GM23338 (cell line): ENCODE measurements around the gene TTYH1. TPM values are rescaled to one million over a fixed set of nuclear protein-coding genes. Genes with fewer than 3 reads are reported as not detected.

Source experiments
- ATAC-seq: fragments of 200-7000 bp; cut with Tn5 transposase; 3 replicates; pipeline ENCODE4 v1.9.1; 2020
- DNase-seq: peaks from one replicate; pipeline ENCODE4 v3.0.0-alpha.2; 2015; ENCODE audit warnings: low spot score
- H2AFZ ChIP-seq: fragments of 200-600 bp; sonication (generic); 2 replicates; pipeline ENCODE4 v1.8.0; 2016; ENCODE audit warnings: antibody characterized with exemption, mild to moderate bottlenecking, moderate library complexity
- H3F3A ChIP-seq: fragments of 200-600 bp; sonication (generic); replicated peaks from 2 replicates; pipeline ENCODE4 v1.8.0; 2017; ENCODE audit warnings: antibody characterized with exemption, mixed run types, low read depth
- H3K27ac ChIP-seq: fragments of 200-600 bp; sonication (generic); 2 replicates; pipeline ENCODE4 v1.6.1; 2016; ENCODE audit warnings: low read depth
- H3K27me3 ChIP-seq: fragments of 200-600 bp; sonication (generic); 2 replicates; pipeline ENCODE4 v1.8.0; 2016; ENCODE audit warnings: mild to moderate bottlenecking, mixed run types, moderate library complexity; ENCODE audit not compliant: insufficient read depth
- H3K36me3 ChIP-seq: fragments of 200-600 bp; sonication (generic); 2 replicates; pipeline ENCODE4 v1.8.0; 2016; ENCODE audit warnings: mild to moderate bottlenecking; ENCODE audit not compliant: insufficient read depth
- H3K4me1 ChIP-seq: fragments of 200-600 bp; sonication (generic); 2 replicates; pipeline ENCODE4 v1.8.0; 2016; ENCODE audit warnings: mild to moderate bottlenecking, moderate library complexity; ENCODE audit not compliant: insufficient read depth
- H3K4me2 ChIP-seq: fragments of 200-600 bp; sonication (generic); 2 replicates; pipeline ENCODE4 v1.7.1; 2017; ENCODE audit warnings: mixed run types
- H3K4me3 ChIP-seq: fragments of 200-600 bp; sonication (generic); 2 replicates; pipeline ENCODE4 v1.6.1; 2016; ENCODE audit warnings: mixed run types
- H3K79me2 ChIP-seq: fragments of 200-600 bp; sonication (generic); replicated peaks from 2 replicates; pipeline ENCODE4 v1.8.0; 2017; ENCODE audit warnings: mild to moderate bottlenecking; ENCODE audit not compliant: insufficient read depth
- H3K9me2 ChIP-seq: fragments of 200-600 bp; sonication (generic); 2 replicates; pipeline ENCODE4 v1.8.0; 2017; ENCODE audit not compliant: insufficient read depth
- H4K20me1 ChIP-seq: fragments of 200-600 bp; sonication (generic); replicated peaks from 2 replicates; pipeline ENCODE4 v1.8.0; 2017; ENCODE audit warnings: mild to moderate bottlenecking; ENCODE audit not compliant: insufficient read depth
- H3K27ac Mint-ChIP-seq: 2 replicates; pipeline ENCODE4 v1.8.0; 2020; ENCODE audit warnings: inconsistent platforms, mild to moderate bottlenecking, moderate library complexity, mixed read lengths
- H3K27me3 Mint-ChIP-seq: 3 replicates; pipeline ENCODE4 v1.8.0; 2022; ENCODE audit warnings: low read depth, mild to moderate bottlenecking, moderate library complexity, mixed read lengths, inconsistent platforms; ENCODE audit not compliant: insufficient read depth, poor library complexity
- H3K36me3 Mint-ChIP-seq: 3 replicates; pipeline ENCODE4 v1.8.0; 2021; ENCODE audit warnings: low read depth, mild to moderate bottlenecking, inconsistent platforms, moderate library complexity, mixed read lengths
- H3K4me1 Mint-ChIP-seq: 3 replicates; pipeline ENCODE4 v1.8.0; 2020; ENCODE audit warnings: mild to moderate bottlenecking, inconsistent platforms, mixed read lengths
- H3K4me3 Mint-ChIP-seq: 3 replicates; pipeline ENCODE4 v1.8.0; 2021; ENCODE audit warnings: moderate library complexity, mild to moderate bottlenecking, inconsistent platforms, mixed read lengths
- H3K9me3 Mint-ChIP-seq: 3 replicates; pipeline ENCODE4 v1.8.0; 2020; ENCODE audit warnings: moderate library complexity, mild to moderate bottlenecking, inconsistent platforms, mixed read lengths
- EZH2 ChIP-seq: fragments of 200-600 bp; sonication (generic); IDR thresholded peaks from one replicate; pipeline ENCODE4 v1.8.0; 2017; ENCODE audit warnings: antibody characterized with exemption, mild to moderate bottlenecking, low read depth; ENCODE audit not compliant: unreplicated experiment
- EZH2phosphoT487 ChIP-seq: fragments of 200-600 bp; sonication (generic); IDR thresholded peaks from one replicate; pipeline ENCODE4 v1.8.1; 2018; ENCODE audit warnings: antibody characterized with exemption; ENCODE audit not compliant: unreplicated experiment
- JUNB ChIP-seq: IDR thresholded peaks from one replicate; pipeline ENCODE4 v1.6.1; 2016; ENCODE audit warnings: antibody characterized with exemption; ENCODE audit not compliant: unreplicated experiment
- STAT1 ChIP-seq: IDR thresholded peaks from one replicate; pipeline ENCODE4 v1.6.1; 2016; ENCODE audit warnings: antibody characterized with exemption; ENCODE audit not compliant: unreplicated experiment
- polyA plus RNA-seq: library from polyadenylated mRNA; unstranded; fragments of >200 nt; fragmentation: Nextera tagmentation; extraction: Ambion mirVana; gene quantifications from 2 replicates; pipeline ENCODE4 v1.2.1, GENCODE V29; 2016
- total RNA-seq: library from RNA; depleted of rRNA; stranded (reverse); fragments of >200 nt; shearing (Covaris generic); gene quantifications from 2 replicates; pipeline ENCODE4 v1.2.3, GENCODE V29; 2014
- TF ChIP-seq, protein P1 (sequence below), 2 experiments: fragments of 200-600 bp in 1 of 2; sonication (generic) in 1 of 2; conservative IDR thresholded peaks; 2 replicates each; pipeline versions ENCODE4 v1.5.1 to v1.6.1; 2016 to 2017; ENCODE audit warnings: antibody characterized with exemption in 2 of 2, low read depth in 2 of 2, mild to moderate bottlenecking in 2 of 2, moderate library complexity in 1 of 2
- TF ChIP-seq, protein P2 (sequence below): fragments of 250-450 bp; sonication (Bioruptor Pico); IDR thresholded peaks from 2 replicates; pipeline ENCODE4 v1.5.0; 2020; ENCODE audit warnings: mild to moderate bottlenecking, moderate library complexity

TTYH1 gene
- total and polyA plus RNA-seq, 2 experiments from 2014 or later, result 18.2 to 40.8 TPM

DNA sequence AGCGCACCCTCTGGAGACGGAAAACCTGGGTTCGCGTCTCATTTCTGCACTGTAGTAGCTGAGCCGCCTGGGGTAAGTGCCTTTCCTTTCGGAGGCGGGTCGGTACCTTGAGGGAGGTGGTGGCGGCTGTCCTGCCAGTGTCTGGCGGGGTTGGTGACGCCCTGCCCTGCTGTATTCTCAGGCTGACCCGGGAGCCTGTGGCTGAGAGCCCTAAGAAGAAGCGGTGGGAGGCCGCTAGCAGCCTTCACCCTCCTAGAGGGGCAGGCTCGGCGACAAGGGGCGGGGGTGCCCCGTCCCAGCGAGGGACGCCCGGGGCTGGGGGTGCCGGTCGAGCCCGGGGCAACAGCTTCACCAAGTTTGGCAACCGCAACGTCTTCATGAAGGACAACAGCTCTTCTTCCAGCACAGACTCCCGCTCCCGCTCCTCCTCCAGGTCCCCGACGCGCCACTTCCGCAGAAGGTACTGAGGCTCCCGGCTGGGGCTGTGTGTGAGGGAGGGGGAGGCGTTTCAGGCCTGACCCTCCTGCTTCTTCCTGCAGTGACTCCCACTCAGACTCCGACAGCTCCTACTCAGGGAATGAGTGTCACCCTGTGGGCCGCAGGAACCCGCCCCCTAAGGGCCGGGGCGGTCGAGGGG lies 40.6 kb downstream of the TTYH1 start:
- H3K9me3 Mint-ChIP-seq, result no peaks in the 10 kb centered on the region
- H3F3A ChIP-seq, result no peaks in the 10 kb centered on the region
- peaks cover 87% of the 10 kb centered on the region for H3K36me3 Mint-ChIP-seq
- no peak overlapping the region for H3K27ac Mint-ChIP-seq
- TF ChIP-seq, protein P1, sequence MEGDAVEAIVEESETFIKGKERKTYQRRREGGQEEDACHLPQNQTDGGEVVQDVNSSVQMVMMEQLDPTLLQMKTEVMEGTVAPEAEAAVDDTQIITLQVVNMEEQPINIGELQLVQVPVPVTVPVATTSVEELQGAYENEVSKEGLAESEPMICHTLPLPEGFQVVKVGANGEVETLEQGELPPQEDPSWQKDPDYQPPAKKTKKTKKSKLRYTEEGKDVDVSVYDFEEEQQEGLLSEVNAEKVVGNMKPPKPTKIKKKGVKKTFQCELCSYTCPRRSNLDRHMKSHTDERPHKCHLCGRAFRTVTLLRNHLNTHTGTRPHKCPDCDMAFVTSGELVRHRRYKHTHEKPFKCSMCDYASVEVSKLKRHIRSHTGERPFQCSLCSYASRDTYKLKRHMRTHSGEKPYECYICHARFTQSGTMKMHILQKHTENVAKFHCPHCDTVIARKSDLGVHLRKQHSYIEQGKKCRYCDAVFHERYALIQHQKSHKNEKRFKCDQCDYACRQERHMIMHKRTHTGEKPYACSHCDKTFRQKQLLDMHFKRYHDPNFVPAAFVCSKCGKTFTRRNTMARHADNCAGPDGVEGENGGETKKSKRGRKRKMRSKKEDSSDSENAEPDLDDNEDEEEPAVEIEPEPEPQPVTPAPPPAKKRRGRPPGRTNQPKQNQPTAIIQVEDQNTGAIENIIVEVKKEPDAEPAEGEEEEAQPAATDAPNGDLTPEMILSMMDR (conservative IDR thresholded peaks at IDR 0.05; ENCODE audit: low read depth in 2 of 2), result no peak
- TF ChIP-seq, protein P2, sequence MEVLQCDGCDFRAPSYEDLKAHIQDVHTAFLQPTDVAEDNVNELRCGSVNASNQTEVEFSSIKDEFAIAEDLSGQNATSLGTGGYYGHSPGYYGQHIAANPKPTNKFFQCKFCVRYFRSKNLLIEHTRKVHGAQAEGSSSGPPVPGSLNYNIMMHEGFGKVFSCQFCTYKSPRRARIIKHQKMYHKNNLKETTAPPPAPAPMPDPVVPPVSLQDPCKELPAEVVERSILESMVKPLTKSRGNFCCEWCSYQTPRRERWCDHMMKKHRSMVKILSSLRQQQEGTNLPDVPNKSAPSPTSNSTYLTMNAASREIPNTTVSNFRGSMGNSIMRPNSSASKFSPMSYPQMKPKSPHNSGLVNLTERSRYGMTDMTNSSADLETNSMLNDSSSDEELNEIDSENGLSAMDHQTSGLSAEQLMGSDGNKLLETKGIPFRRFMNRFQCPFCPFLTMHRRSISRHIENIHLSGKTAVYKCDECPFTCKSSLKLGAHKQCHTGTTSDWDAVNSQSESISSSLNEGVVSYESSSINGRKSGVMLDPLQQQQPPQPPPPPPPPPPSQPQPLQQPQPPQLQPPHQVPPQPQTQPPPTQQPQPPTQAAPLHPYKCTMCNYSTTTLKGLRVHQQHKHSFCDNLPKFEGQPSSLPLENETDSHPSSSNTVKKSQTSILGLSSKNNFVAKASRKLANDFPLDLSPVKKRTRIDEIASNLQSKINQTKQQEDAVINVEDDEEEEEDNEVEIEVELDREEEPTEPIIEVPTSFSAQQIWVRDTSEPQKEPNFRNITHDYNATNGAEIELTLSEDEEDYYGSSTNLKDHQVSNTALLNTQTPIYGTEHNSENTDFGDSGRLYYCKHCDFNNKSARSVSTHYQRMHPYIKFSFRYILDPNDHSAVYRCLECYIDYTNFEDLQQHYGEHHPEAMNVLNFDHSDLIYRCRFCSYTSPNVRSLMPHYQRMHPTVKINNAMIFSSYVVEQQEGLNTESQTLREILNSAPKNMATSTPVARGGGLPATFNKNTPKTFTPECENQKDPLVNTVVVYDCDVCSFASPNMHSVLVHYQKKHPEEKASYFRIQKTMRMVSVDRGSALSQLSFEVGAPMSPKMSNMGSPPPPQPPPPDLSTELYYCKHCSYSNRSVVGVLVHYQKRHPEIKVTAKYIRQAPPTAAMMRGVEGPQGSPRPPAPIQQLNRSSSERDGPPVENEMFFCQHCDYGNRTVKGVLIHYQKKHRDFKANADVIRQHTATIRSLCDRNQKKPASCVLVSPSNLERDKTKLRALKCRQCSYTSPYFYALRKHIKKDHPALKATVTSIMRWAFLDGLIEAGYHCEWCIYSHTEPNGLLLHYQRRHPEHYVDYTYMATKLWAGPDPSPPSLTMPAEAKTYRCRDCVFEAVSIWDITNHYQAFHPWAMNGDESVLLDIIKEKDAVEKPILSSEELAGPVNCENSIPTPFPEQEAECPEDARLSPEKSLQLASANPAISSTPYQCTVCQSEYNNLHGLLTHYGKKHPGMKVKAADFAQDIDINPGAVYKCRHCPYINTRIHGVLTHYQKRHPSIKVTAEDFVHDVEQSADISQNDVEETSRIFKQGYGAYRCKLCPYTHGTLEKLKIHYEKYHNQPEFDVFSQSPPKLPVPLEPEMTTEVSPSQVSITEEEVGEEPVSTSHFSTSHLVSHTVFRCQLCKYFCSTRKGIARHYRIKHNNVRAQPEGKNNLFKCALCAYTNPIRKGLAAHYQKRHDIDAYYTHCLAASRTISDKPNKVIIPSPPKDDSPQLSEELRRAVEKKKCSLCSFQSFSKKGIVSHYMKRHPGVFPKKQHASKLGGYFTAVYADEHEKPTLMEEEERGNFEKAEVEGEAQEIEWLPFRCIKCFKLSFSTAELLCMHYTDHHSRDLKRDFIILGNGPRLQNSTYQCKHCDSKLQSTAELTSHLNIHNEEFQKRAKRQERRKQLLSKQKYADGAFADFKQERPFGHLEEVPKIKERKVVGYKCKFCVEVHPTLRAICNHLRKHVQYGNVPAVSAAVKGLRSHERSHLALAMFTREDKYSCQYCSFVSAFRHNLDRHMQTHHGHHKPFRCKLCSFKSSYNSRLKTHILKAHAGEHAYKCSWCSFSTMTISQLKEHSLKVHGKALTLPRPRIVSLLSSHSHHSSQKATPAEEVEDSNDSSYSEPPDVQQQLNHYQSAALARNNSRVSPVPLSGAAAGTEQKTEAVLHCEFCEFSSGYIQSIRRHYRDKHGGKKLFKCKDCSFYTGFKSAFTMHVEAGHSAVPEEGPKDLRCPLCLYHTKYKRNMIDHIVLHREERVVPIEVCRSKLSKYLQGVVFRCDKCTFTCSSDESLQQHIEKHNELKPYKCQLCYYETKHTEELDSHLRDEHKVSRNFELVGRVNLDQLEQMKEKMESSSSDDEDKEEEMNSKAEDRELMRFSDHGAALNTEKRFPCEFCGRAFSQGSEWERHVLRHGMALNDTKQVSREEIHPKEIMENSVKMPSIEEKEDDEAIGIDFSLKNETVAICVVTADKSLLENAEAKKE (CRISPR knock-in tag), result no peak
- no peak for TF ChIP-seq JUNB
- TF ChIP-seq EZH2phosphoT487, result no peak
- no peak for TF ChIP-seq STAT1
- no peak for TF ChIP-seq EZH2
- ATAC-seq, result no peak
- peaks cover 43% of the 10 kb centered on the region for H3K36me3 ChIP-seq
- H3K4me1 ChIP-seq, result no peaks in the 10 kb centered on the region
- H4K20me1 ChIP-seq, result peaks cover 24% of the 10 kb centered on the region
- H3K27me3 ChIP-seq, result no peaks in the 10 kb centered on the region
- H3K4me1 Mint-ChIP-seq, result peaks cover 6% of the 10 kb centered on the region
- no peak overlapping the region for H3K4me3 ChIP-seq
- H3K27ac ChIP-seq, result no peak overlapping the region
- H3K9me2 ChIP-seq, result no peaks in the 10 kb centered on the region
- H3K27me3 Mint-ChIP-seq, result peaks cover 7% of the 10 kb centered on the region
- H3K4me2 ChIP-seq, result no peak overlapping the region
- DNase-seq, result no peak
- peaks cover 23% of the 10 kb centered on the region for H3K79me2 ChIP-seq
- H2AFZ ChIP-seq, result no peak overlapping the region
- H3K4me3 Mint-ChIP-seq, result no peak overlapping the region
